ENCODE data around the gene MUC4. TPM values are rescaled to one million over a fixed set of nuclear protein-coding genes. Genes with fewer than 3 reads are reported as not detected.
"Not testable (repeated sequence)": the region's sequence is repeated elsewhere in the genome, so short reads cannot be mapped to it uniquely, and the experiment has no call there.

Gene MUC4
- total RNA-seq, 1 donor from 2014 or later = 0.60 TPM

DNA sequence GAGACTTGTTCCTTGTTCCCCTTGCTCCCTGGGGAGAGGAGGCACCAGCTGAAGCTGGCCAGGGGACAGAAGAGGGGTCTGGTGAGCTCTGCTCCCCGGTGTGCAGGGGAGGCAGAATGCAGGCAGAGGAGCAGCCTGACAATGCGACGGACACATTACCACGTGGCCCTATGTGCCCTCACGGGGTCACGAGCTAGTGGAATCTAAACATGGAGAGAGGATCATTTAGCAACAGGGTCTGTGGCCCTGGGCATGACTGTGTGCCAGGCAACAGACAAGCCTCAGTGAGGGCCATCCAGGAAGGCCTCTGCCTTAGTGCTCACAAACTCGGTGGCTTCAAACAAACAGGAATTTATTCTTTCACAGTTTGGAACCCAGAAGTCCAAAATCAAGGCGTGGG is 8.5 kb upstream of the MUC4 start:
- Mint-ChIP-seq H3K36me3 (ENCODE audit: insufficient read depth) (no peaks in the 10 kb centered on the region), H3K4me3 (ENCODE audit: low read depth) (no peak overlapping the region), H3K4me1 (ENCODE audit: low read depth) (peaks cover 5% of the 10 kb centered on the region), H3K9me3 (ENCODE audit: low read depth) (no peaks in the 10 kb centered on the region), H3K27ac (peak overlapping the region; percentile 29), H3K27me3 (peaks cover 15% of the 10 kb centered on the region)
- no peak for DNase-seq (ENCODE audit: low spot score, unreplicated experiment)
- TF ChIP-seq, protein P1, sequence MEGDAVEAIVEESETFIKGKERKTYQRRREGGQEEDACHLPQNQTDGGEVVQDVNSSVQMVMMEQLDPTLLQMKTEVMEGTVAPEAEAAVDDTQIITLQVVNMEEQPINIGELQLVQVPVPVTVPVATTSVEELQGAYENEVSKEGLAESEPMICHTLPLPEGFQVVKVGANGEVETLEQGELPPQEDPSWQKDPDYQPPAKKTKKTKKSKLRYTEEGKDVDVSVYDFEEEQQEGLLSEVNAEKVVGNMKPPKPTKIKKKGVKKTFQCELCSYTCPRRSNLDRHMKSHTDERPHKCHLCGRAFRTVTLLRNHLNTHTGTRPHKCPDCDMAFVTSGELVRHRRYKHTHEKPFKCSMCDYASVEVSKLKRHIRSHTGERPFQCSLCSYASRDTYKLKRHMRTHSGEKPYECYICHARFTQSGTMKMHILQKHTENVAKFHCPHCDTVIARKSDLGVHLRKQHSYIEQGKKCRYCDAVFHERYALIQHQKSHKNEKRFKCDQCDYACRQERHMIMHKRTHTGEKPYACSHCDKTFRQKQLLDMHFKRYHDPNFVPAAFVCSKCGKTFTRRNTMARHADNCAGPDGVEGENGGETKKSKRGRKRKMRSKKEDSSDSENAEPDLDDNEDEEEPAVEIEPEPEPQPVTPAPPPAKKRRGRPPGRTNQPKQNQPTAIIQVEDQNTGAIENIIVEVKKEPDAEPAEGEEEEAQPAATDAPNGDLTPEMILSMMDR (IDR thresholded peaks at IDR 0.05; ENCODE audit: unreplicated experiment) = no peak

DNA sequence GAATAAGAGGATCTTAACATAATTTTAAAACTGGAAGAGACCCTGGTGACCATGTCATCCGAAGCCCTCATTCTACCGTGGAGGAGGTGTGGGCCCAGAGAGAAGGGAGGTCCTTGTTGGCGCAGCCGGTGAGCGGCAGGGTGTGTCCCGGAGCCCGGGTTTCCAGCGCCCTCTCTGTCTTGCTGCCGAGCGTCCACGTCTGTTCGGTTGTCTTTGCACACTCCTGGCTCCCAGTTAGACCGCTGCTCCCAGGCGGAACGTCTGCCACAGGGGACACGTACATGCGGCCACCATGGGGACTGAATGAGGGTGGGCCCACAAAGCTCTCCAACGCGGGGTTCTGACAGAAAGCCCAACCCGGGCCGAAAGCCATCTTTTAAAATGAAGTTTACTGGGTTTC is 6.6 kb upstream of the MUC4 start:
- Mint-ChIP-seq H3K27ac (no peak overlapping the region), H3K9me3 (ENCODE audit: low read depth) (no peaks in the 10 kb centered on the region)
- TF ChIP-seq, protein P1 (IDR thresholded peaks at IDR 0.05; ENCODE audit: unreplicated experiment) = no peak

DNA sequence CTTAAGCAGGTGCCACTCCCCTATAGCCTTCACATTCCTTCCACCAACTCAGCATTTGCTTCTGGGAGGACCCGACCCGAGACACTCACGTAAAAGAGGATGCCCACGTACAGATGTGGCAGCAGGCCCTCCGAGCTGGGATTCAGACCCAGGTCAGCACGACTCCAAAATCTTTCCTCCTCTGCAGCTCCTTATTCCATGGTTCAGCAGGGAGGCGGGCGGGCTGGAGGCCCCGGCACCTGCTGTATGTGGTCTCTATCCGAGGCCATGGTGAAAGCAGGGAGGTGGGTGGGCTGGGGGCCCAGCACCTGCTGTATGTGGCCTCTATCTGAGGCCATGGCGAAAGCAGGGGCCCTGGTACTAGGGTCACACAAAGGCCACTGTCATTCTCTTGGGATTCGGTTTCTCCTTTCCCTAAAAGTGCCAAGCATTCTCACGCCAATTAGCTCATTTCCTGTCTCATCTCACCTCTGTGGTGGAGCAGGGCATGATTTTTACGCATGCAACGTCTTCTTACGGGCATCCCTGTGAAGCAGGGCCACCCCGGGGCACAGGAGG is 5.9 kb upstream of the MUC4 start:
- TF ChIP-seq, protein P1 (IDR thresholded peaks at IDR 0.05; ENCODE audit: unreplicated experiment) = no peak
- DNase-seq (ENCODE audit: low spot score, unreplicated experiment) = no peak
- H3K27ac Mint-ChIP-seq = no peak overlapping the region
- no peaks in the 10 kb centered on the region for H3K9me3 Mint-ChIP-seq (ENCODE audit: low read depth)
- H3K4me3 Mint-ChIP-seq (ENCODE audit: low read depth) = no peak overlapping the region
- H3K36me3 Mint-ChIP-seq (ENCODE audit: insufficient read depth) = no peaks in the 10 kb centered on the region
- H3K27me3 Mint-ChIP-seq = peaks cover 19% of the 10 kb centered on the region
- peaks cover 5% of the 10 kb centered on the region for H3K4me1 Mint-ChIP-seq (ENCODE audit: low read depth)

More for the DNA sequence above, 6.6 kb upstream of the MUC4 start:
- no peak for DNase-seq (ENCODE audit: low spot score, unreplicated experiment)
- Mint-ChIP-seq H3K4me3 (ENCODE audit: low read depth) (no peak overlapping the region), H3K4me1 (ENCODE audit: low read depth) (peaks cover 5% of the 10 kb centered on the region), H3K27me3 (peaks cover 18% of the 10 kb centered on the region), H3K36me3 (ENCODE audit: insufficient read depth) (no peaks in the 10 kb centered on the region)

DNA sequence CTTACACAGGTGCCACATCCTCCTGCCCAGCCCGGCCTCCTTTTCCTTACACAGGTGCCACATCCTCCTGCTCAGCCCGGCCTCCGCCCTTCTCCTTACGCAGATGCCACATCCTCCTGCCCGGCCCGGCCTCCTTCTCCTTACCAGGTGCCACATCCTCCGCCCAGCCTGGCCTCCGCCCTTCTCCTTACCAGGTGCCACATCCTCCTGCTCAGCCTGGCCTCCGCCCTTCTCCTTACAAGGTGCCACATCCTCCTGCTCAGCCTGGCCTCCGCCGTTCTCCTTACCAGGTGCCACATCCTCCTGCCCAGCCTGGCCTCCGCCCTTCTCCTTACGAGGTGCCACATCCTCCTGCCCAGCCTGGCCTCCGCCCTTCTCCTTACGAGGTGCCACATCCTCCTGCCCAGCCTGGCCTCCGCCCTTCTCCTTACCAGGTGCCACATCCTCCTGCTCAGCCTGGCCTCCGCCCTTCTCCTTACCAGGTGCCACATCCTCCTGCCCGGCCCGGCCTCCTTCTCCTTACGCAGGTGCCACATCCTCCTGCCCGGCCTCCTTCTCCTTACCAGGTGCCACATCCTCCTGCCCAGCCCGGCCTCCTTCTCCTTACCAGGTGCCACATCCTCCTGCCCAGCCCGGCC is 4.7 kb upstream of the MUC4 start:
- H3K36me3 Mint-ChIP-seq (ENCODE audit: insufficient read depth); H3K4me1 Mint-ChIP-seq (ENCODE audit: low read depth); H3K4me3 Mint-ChIP-seq (ENCODE audit: low read depth); H3K27ac Mint-ChIP-seq; DNase-seq (ENCODE audit: low spot score, unreplicated experiment); H3K9me3 Mint-ChIP-seq (ENCODE audit: low read depth): not testable (repeated sequence)
- H3K27me3 Mint-ChIP-seq = peaks cover 25% of the 10 kb centered on the region

DNA sequence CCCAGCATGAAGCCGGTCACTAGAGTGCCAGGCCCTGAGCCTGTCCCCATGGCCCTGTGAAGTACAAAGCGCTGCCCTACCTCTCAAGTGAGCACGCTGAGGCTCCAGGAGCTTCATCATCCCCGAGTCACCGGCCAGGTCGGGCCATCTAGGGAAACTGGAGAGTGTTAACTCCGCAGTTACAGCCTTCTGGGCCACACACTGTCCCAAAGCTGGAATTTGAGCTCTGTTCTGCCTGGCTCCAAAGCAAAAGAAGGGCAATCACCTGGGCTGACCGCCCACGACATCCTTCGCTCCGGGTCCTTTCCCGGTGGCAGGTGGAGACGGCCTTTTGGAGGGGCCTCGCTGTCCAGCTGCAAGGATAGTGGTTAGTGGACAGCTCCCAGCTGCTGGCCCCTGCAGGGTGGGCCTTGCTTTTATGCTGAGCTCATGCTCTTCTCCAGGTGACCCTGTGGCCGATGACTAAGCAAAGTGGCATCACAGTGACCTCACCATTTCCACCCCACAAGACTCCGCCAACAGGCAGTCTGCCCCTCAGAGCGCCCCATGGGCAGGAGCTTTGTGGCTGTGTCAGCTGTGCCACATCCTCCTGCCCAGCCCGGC is 3.5 kb upstream of the MUC4 start:
- Mint-ChIP-seq H3K36me3 (ENCODE audit: insufficient read depth) (no peaks in the 10 kb centered on the region), H3K9me3 (ENCODE audit: low read depth) (no peaks in the 10 kb centered on the region), H3K27ac (no peak overlapping the region), H3K27me3 (peaks cover 32% of the 10 kb centered on the region), H3K4me3 (ENCODE audit: low read depth) (no peak overlapping the region), H3K4me1 (ENCODE audit: low read depth) (no peaks in the 10 kb centered on the region)
- no peak for DNase-seq (ENCODE audit: low spot score, unreplicated experiment)
- TF ChIP-seq, protein P1 (IDR thresholded peaks at IDR 0.05; ENCODE audit: unreplicated experiment) = no peak
